HEK293 (cell line): Measurements from ENCODE around the gene TNFRSF21.

Experiments used
- CTCF ChIA-PET: fragments of 350-600 bp; formaldehyde crosslinking; extraction: SDS; loops from one replicate; lab custom pipeline; 2021; ENCODE audit warnings: antibody characterized with exemption; lab: Yijun Ruan, JAX
- POLR2A ChIA-PET: fragments of 300-600 bp; formaldehyde crosslinking; extraction: SDS; loops from one replicate; lab custom pipeline; 2020; ENCODE audit warnings: antibody characterized with exemption, inconsistent platforms; lab: Yijun Ruan, JAX
- H3K27ac ChIP-seq: fragments of 200-500 bp; sonication (Bioruptor generic); 2 replicates; pipeline ENCODE4 v1.5.1; 2014; ENCODE audit warnings: low read depth, low read length, control low read depth, inconsistent platforms; ENCODE audit errors: extremely low read depth
- H3K36me3 ChIP-seq, 2 experiments: fragments of 200-500 bp in 1 of 2; sonication (Bioruptor generic) in 1 of 2; 1 replicate in 1 of 2; 2 replicates in 1 of 2; pipeline ENCODE4 v1.5.1; 2014 to 2017; ENCODE audit warnings: inconsistent platforms in 2 of 2, low read length in 2 of 2; ENCODE audit not compliant: control insufficient read depth in 2 of 2, insufficient read depth in 1 of 2
- H3K4me1 ChIP-seq: fragments of 200-500 bp; sonication (Bioruptor generic); 2 replicates; pipeline ENCODE4 v1.5.1; 2014; ENCODE audit warnings: mild to moderate bottlenecking, low read length, inconsistent platforms; ENCODE audit not compliant: control insufficient read depth, insufficient read depth
- H3K4me3 ChIP-seq: 2 replicates; pipeline ENCODE4 v1.5.1; 2011; ENCODE audit warnings: low read depth, mild to moderate bottlenecking, control low read depth, low read length, moderate library complexity
- H3K9me3 ChIP-seq: fragments of 200-500 bp; sonication (Bioruptor generic); 2 replicates; pipeline ENCODE4 v1.5.1; 2014; ENCODE audit warnings: low read depth, low read length, inconsistent platforms; ENCODE audit not compliant: control insufficient read depth, insufficient read depth
- EGR2 ChIP-seq: fragments of 450-650 bp; formaldehyde crosslinking; IDR thresholded peaks from 2 replicates; pipeline ENCODE4 v1.5.1; 2016; ENCODE audit warnings: low read depth, missing biosample characterization, missing genetic modification characterization
- OSR2 ChIP-seq: fragments of 450-650 bp; formaldehyde crosslinking; IDR thresholded peaks from 2 replicates; pipeline ENCODE4 v1.5.1; 2016; ENCODE audit warnings: missing biosample characterization, missing genetic modification characterization
- PRDM6 ChIP-seq: fragments of 450-650 bp; formaldehyde crosslinking; IDR thresholded peaks from 2 replicates; pipeline ENCODE4 v1.5.1; 2017; ENCODE audit warnings: missing biosample characterization, missing genetic modification characterization
- REST ChIP-seq: fragments of 450-650 bp; formaldehyde crosslinking; IDR thresholded peaks from 2 replicates; pipeline ENCODE4 v1.5.1; 2016; ENCODE audit warnings: missing biosample characterization, missing genetic modification characterization
- SCRT2 ChIP-seq: fragments of 450-650 bp; formaldehyde crosslinking; IDR thresholded peaks from 2 replicates; pipeline ENCODE4 v1.5.1; 2016; ENCODE audit warnings: missing biosample characterization, missing genetic modification characterization
- ZBTB7A ChIP-seq: fragments of 450-650 bp; formaldehyde crosslinking; IDR thresholded peaks from 2 replicates; pipeline ENCODE4 v1.5.1; 2016; ENCODE audit warnings: low read depth, missing biosample characterization, missing genetic modification characterization
- ZFHX2 ChIP-seq: fragments of 450-650 bp; formaldehyde crosslinking; conservative IDR thresholded peaks from 2 replicates; pipeline ENCODE4 v1.5.1; 2016; ENCODE audit warnings: missing biosample characterization, missing genetic modification characterization
- ZNF19 ChIP-seq: fragments of 450-650 bp; formaldehyde crosslinking; IDR thresholded peaks from 2 replicates; pipeline ENCODE4; 2016; ENCODE audit warnings: missing biosample characterization, missing genetic modification characterization, low read depth
- ZNF221 ChIP-seq: fragments of 450-650 bp; formaldehyde crosslinking; IDR thresholded peaks from 2 replicates; pipeline ENCODE4 v1.5.1; 2017; ENCODE audit warnings: missing biosample characterization, missing genetic modification characterization, borderline replicate concordance
- ZNF302 ChIP-seq: fragments of 450-650 bp; formaldehyde crosslinking; IDR thresholded peaks from 2 replicates; pipeline ENCODE4 v1.5.1; 2016; ENCODE audit warnings: missing biosample characterization, missing genetic modification characterization, low read depth
- ZNF341 ChIP-seq: fragments of 450-650 bp; formaldehyde crosslinking; IDR thresholded peaks from 2 replicates; pipeline ENCODE4; 2016; ENCODE audit warnings: low read depth, missing biosample characterization, missing genetic modification characterization
- ZNF449 ChIP-seq: fragments of 450-650 bp; formaldehyde crosslinking; IDR thresholded peaks from 2 replicates; pipeline ENCODE4 v1.5.1; 2017; ENCODE audit warnings: missing biosample characterization, mild to moderate bottlenecking, missing genetic modification characterization, moderate library complexity
- ZNF530 ChIP-seq: fragments of 450-650 bp; formaldehyde crosslinking; IDR thresholded peaks from 2 replicates; pipeline ENCODE4 v1.5.1; 2016; ENCODE audit warnings: low read depth, missing biosample characterization, missing genetic modification characterization
- ZNF560 ChIP-seq: fragments of 450-650 bp; formaldehyde crosslinking; IDR thresholded peaks from 2 replicates; pipeline ENCODE4 v1.5.1; 2017; ENCODE audit warnings: missing biosample characterization, missing genetic modification characterization, borderline replicate concordance
- ZNF596 ChIP-seq: fragments of 450-650 bp; IDR thresholded peaks from 2 replicates; pipeline ENCODE4 v1.5.0; 2018; ENCODE audit warnings: missing biosample characterization, mild to moderate bottlenecking, missing genetic modification characterization, moderate library complexity
- ZNF623 ChIP-seq: fragments of 450-650 bp; formaldehyde crosslinking; IDR thresholded peaks from 2 replicates; pipeline ENCODE4 v1.5.1; 2016; ENCODE audit warnings: missing biosample characterization, missing genetic modification characterization
- ZNF704 ChIP-seq: fragments of 450-650 bp; formaldehyde crosslinking; IDR thresholded peaks from 2 replicates; pipeline ENCODE4 v1.5.1; 2016; ENCODE audit warnings: missing biosample characterization, missing genetic modification characterization

Gene TNFRSF21

GRCh38 chr6:47247227-47247797, 62.4 kb downstream of the TNFRSF21 start:
- Histone ChIP-seq H3K4me3 (no peak overlapping the region), H3K27ac (no peak overlapping the region), H3K36me3 (peaks cover 5 to 7% of the 10 kb centered on the region in 2 experiments; a peak in 2 of 3 replicates), H3K9me3 (no peaks in the 10 kb centered on the region), H3K4me1 (peaks cover 11% of the 10 kb centered on the region)
- CTCF ChIA-PET = interaction anchor here (0.9 to 1.7 kb wide), 4 partner anchors 11 to 149 kb away, joined by 3 to 5 read pairs (median 4); no protein-coding TSS in a partner anchor
- TF ChIP-seq ZBTB7A (tag by site-specific recombination) = no peak
- 0 out of 2 replicates have a peak, but pooled peaks have one; percentile 18 for TF ChIP-seq ZNF341 (tag by site-specific recombination)
- POLR2A ChIA-PET = no interaction called here

- H3K9me3 ChIP-seq = no peaks in the 10 kb centered on the region
- H3K4me1 ChIP-seq = peaks cover 11% of the 10 kb centered on the region
- CTCF ChIA-PET = interaction anchor here (0.7 to 1.7 kb wide), 5 partner anchors 18 to 150 kb away, joined by 3 to 5 read pairs (median 3); no protein-coding TSS in a partner anchor
- POLR2A ChIA-PET = no interaction called here
- TF ChIP-seq ZNF19 (no peak), ZNF449 (tag by site-specific recombination) (peak; percentile 30; the same call in 1 of the 2 replicates)
- no peak overlapping the region for H3K27ac ChIP-seq
- H3K36me3 ChIP-seq = peaks cover 0 to 4% of the 10 kb centered on the region in 2 experiments; a peak in 1 of 3 replicates
- no peak overlapping the region for H3K4me3 ChIP-seq
Measured at GRCh38 chr6:47246551-47246950, 63.2 kb downstream of the TNFRSF21 start.

- H3K4me1 ChIP-seq = peaks cover 11% of the 10 kb centered on the region
- CTCF ChIA-PET = interaction anchor here (0.6 to 1.1 kb wide), 5 partner anchors 24 to 150 kb away, joined by 3 to 4 read pairs (median 3); no protein-coding TSS in a partner anchor
- no peaks in the 10 kb centered on the region for H3K9me3 ChIP-seq
- POLR2A ChIA-PET = no interaction called here
- TF ChIP-seq EGR2 (peak; percentile 39; the same call in 1 of the 2 replicates), SCRT2 (tag by site-specific recombination) (no peak), ZNF704 (tag by site-specific recombination) (no peak), ZNF623 (tag by site-specific recombination) (no peak), ZNF302 (no peak), ZNF596 (tag by site-specific recombination) (no peak), ZNF221 (tag by site-specific recombination) (no peak), ZNF560 (tag by site-specific recombination) (no peak), ZNF530 (tag by site-specific recombination) (no peak), ZFHX2 (tag by site-specific recombination) (peak; percentile 75), REST (tag by site-specific recombination) (no peak), OSR2 (no peak), PRDM6 (tag by site-specific recombination) (no peak)
- TF ChIP-seq, all 188 proteins: peak for 2
- Histone ChIP-seq H3K27ac (no peak overlapping the region), H3K4me3 (no peak overlapping the region), H3K36me3 (no peaks in the 10 kb centered on the region)
Measured at GRCh38 chr6:47245745-47246371, 63.8 kb downstream of the TNFRSF21 start.
